HCT116 (cell line): ENCODE measurements around the gene ACSM3. TPM values are rescaled to one million over a fixed set of nuclear protein-coding genes. Genes with fewer than 3 reads are reported as not detected.
"Not testable (repeated sequence)": the region's sequence is repeated elsewhere in the genome, so short reads cannot be mapped to it uniquely, and the experiment has no call there.

Source experiments
- ATAC-seq: fragments of 200-7000 bp; cut with Tn5 transposase; 2 replicates; pipeline ENCODE4 v1.9.1; 2020; ENCODE audit warnings: mild to moderate bottlenecking, moderate library complexity
- BruUV-seq: library from RNA; stranded (reverse); fragments of 400-500 nt; replicated peaks from 2 replicates; lab custom pipeline; 2021; lab: Mats Ljungman, UMichigan
- CTCF ChIA-PET: fragments of 300-600 bp; sonication (Branson Sonifier 250); formaldehyde crosslinking; loops from one replicate; lab custom pipeline; 2021; ENCODE audit warnings: antibody characterized with exemption; lab: Charles Lee
- POLR2A ChIA-PET: fragments of 300-600, 350-600 bp; sonication (Branson Sonifier 250); formaldehyde crosslinking; loops from one replicate; lab custom pipeline; 2021; ENCODE audit warnings: antibody characterized with exemption; lab: Charles Lee
- RAD21 ChIA-PET, 2 experiments: fragments of 300-600 bp; sonication (Branson Sonifier 250); formaldehyde crosslinking; loops; one replicate each; lab custom pipeline; 2023; ENCODE audit warnings: low total read pairs in 2 of 2; ENCODE audit not compliant: uncharacterized antibody in 2 of 2, unreplicated experiment in 2 of 2, low non-redundant PET in 1 of 2; lab: Charles Lee
- DNase-seq: peaks from one replicate; pipeline ENCODE4 v3.0.0-alpha.2; 2010; ENCODE audit warnings: low read depth, low spot score
- H2AFZ ChIP-seq: fragments of 200-600 bp; shearing (Covaris generic), sonication (generic); 2 replicates; pipeline ENCODE4 v1.6.1; 2017; ENCODE audit warnings: low read depth, mixed run types, mixed read lengths, antibody characterized with exemption, low read length; ENCODE audit not compliant: poor library complexity, severe bottlenecking
- H3K27ac ChIP-seq: 2 replicates; pipeline ENCODE4 v1.5.1; 2012; ENCODE audit warnings: low read depth, low read length
- H3K27me3 ChIP-seq: fragments of 200-600 bp; sonication (generic); 2 replicates; pipeline ENCODE4 v1.6.1; 2016; ENCODE audit warnings: mixed run types, low read length, mixed read lengths; ENCODE audit not compliant: insufficient read depth
- H3K36me3 ChIP-seq, 2 experiments: fragments of 200-500 bp in 1 of 2; fragments of 200-600 bp in 1 of 2; sonication (Bioruptor generic) in 1 of 2; sonication (generic) in 1 of 2; 2 replicates each; pipeline versions ENCODE4 v1.5.1 to v1.6.1; 2014 to 2016; ENCODE audit warnings: low read length in 2 of 2, inconsistent platforms in 1 of 2, mixed read lengths in 1 of 2, mixed run types in 1 of 2; ENCODE audit not compliant: insufficient read depth in 2 of 2, control insufficient read depth in 1 of 2
- H3K4me1 ChIP-seq, 2 experiments: fragments of 200-600 bp in 1 of 2; sonication (generic) in 1 of 2; 2 replicates each; pipeline versions ENCODE4 v1.5.1 to v1.6.1; 2012 to 2017; ENCODE audit warnings: low read length in 2 of 2, inconsistent platforms in 1 of 2, mild to moderate bottlenecking in 1 of 2, mixed read lengths in 1 of 2, mixed run types in 1 of 2, moderate library complexity in 1 of 2; ENCODE audit not compliant: insufficient read depth in 2 of 2, control insufficient read depth in 1 of 2
- H3K4me2 ChIP-seq: fragments of 200-600 bp; sonication (generic); 2 replicates; pipeline ENCODE4 v1.6.1; 2017; ENCODE audit warnings: mixed run types, low read length, mixed read lengths
- H3K4me3 ChIP-seq, 2 experiments: fragments of 200-600 bp in 1 of 2; sonication (generic) in 1 of 2; replicated peaks in 1 of 2; 2 replicates each; pipeline ENCODE4 v1.5.1; 2011 to 2016; ENCODE audit warnings: low read length in 2 of 2, control low read depth in 1 of 2, low read depth in 1 of 2, mild to moderate bottlenecking in 1 of 2, mixed read lengths in 1 of 2, mixed run types in 1 of 2
- H3K79me2 ChIP-seq: fragments of 200-600 bp; sonication (generic); 2 replicates; pipeline ENCODE4 v1.6.1; 2017; ENCODE audit warnings: mild to moderate bottlenecking, mixed run types, low read length, moderate library complexity, mixed read lengths; ENCODE audit not compliant: insufficient read depth
- H3K9ac ChIP-seq: fragments of 200-600 bp; sonication (generic); 2 replicates; pipeline ENCODE4 v1.6.1; 2016; ENCODE audit warnings: low read length, mixed read lengths
- H3K9me2 ChIP-seq: fragments of 200-600 bp; sonication (generic), shearing (Covaris generic); 2 replicates; pipeline ENCODE4 v1.6.1; 2017; ENCODE audit warnings: mixed run types, mild to moderate bottlenecking, moderate library complexity; ENCODE audit not compliant: insufficient read depth
- H3K9me3 ChIP-seq, 2 experiments: fragments of 200-500 bp in 1 of 2; fragments of 200-600 bp in 1 of 2; sonication (Bioruptor generic) in 1 of 2; sonication (generic) in 1 of 2; 2 replicates each; pipeline ENCODE4 v1.6.1; 2014 to 2017; ENCODE audit warnings: low read length in 2 of 2, mixed read lengths in 2 of 2, inconsistent platforms in 1 of 2, low read depth in 1 of 2, mild to moderate bottlenecking in 1 of 2, mixed run types in 1 of 2, moderate library complexity in 1 of 2; ENCODE audit not compliant: control insufficient read depth in 1 of 2, insufficient read depth in 1 of 2
- H4K20me1 ChIP-seq: fragments of 200-600 bp; sonication (generic), shearing (Covaris generic); 2 replicates; pipeline ENCODE4 v1.6.1; 2017; ENCODE audit warnings: mixed run types, mild to moderate bottlenecking, moderate library complexity; ENCODE audit not compliant: insufficient read depth
- EGR1 ChIP-seq: IDR thresholded peaks from 2 replicates; pipeline ENCODE4 v1.6.1; 2012; ENCODE audit warnings: low read depth
- EZH2 ChIP-seq: fragments of 200-600 bp; sonication (generic); IDR thresholded peaks from 2 replicates; pipeline ENCODE4 v1.6.1; 2017; ENCODE audit warnings: antibody characterized with exemption, mixed run types
- EZH2phosphoT487 ChIP-seq: fragments of 200-600 bp; IDR thresholded peaks from 2 replicates; pipeline ENCODE4 v1.6.1; 2018; ENCODE audit warnings: antibody characterized with exemption, borderline replicate concordance
- POLR2A ChIP-seq: IDR thresholded peaks from 2 replicates; pipeline ENCODE4 v1.7.0; 2011; ENCODE audit warnings: borderline replicate concordance; ENCODE audit not compliant: insufficient read depth, insufficient read length; ENCODE audit errors: extremely low read depth
- POLR2AphosphoS5 ChIP-seq: IDR thresholded peaks from 2 replicates; pipeline ENCODE4 v1.6.1; 2011; ENCODE audit warnings: mild to moderate bottlenecking, low read depth, low read length, moderate library complexity
- SRF ChIP-seq: IDR thresholded peaks from 2 replicates; pipeline ENCODE4 v1.6.1; 2012; ENCODE audit warnings: low read depth
- intact Hi-C: fragments of 100-400 bp; cut with micrococcal nuclease; formaldehyde crosslinking; loops from 2 replicates; pipeline ENCODE4 v1.10.0; 2022
- total RNA-seq: library from RNA; stranded (reverse); gene quantifications from one replicate; pipeline ENCODE4 v1.2.1, GENCODE V29; 2021; ENCODE audit not compliant: unreplicated experiment
- TF ChIP-seq, protein P1 (sequence below): IDR thresholded peaks from 2 replicates; pipeline ENCODE4 v1.6.1; 2011; ENCODE audit warnings: mild to moderate bottlenecking, low read length, moderate library complexity; ENCODE audit not compliant: insufficient replicate concordance; ENCODE audit errors: extremely low read depth
- TF ChIP-seq, protein P2 (sequence below): IDR thresholded peaks from 2 replicates; pipeline ENCODE4 v1.6.1; 2012
- TF ChIP-seq, protein P3 (sequence below): IDR thresholded peaks from 2 replicates; pipeline ENCODE4 v1.6.1; 2012; ENCODE audit warnings: low read depth
- TF ChIP-seq, protein P4 (sequence below): IDR thresholded peaks from 2 replicates; pipeline ENCODE4 v1.6.1; 2012

Gene ACSM3
- total RNA-seq, 1 experiment from 2014 or later, result 15.0 TPM

DNA sequence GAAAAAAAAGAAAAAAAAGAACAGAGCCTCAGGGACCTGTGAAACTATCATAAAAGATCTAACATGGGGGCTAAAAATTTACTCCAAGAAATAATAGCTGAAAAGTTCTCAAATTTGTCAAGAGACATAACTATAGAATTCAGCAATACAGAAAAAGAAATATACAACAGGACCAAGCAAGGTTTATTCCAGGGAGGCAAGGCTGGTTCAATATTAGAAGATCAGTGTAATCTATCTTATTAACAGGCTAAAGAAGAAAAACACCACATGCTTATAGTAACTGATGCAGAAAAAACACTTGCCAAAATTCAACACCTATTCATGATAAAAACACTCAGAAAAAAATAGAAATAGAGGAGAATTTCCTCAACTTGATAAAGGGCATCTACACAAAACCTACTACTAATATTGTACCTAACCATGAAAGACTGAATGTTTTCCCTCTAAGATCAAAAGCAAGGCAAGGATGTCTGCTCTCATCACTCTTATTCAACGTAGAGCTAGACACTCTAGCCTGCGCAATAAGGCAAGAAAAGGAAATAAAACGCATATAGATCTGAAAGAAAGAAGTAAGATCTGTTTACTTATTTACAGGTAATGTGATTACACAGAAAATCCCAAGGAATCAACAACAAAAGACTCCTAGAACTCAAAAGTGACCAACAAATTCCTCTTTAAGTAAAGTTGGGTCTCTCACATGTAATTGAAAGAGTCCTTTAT lies 1.2 kb upstream of the ACSM3 start:
- Histone ChIP-seq H3K36me3 (no peaks in the 10 kb centered on the region), H3K79me2 (no peaks in the 10 kb centered on the region), H4K20me1 (no peaks in the 10 kb centered on the region), H3K9me2 (no peaks in the 10 kb centered on the region), H3K27me3 (no peaks in the 10 kb centered on the region), H2AFZ (no peak overlapping the region), H3K4me2 (no peak overlapping the region), H3K9me3 (no peaks in the 10 kb centered on the region), H3K9ac (no peak overlapping the region), H3K4me3 (no peak overlapping the region), H3K4me1 (peaks cover 10 to 12% of the 10 kb centered on the region in 2 experiments), H3K27ac (no peak overlapping the region)
- TF ChIP-seq, protein P1, sequence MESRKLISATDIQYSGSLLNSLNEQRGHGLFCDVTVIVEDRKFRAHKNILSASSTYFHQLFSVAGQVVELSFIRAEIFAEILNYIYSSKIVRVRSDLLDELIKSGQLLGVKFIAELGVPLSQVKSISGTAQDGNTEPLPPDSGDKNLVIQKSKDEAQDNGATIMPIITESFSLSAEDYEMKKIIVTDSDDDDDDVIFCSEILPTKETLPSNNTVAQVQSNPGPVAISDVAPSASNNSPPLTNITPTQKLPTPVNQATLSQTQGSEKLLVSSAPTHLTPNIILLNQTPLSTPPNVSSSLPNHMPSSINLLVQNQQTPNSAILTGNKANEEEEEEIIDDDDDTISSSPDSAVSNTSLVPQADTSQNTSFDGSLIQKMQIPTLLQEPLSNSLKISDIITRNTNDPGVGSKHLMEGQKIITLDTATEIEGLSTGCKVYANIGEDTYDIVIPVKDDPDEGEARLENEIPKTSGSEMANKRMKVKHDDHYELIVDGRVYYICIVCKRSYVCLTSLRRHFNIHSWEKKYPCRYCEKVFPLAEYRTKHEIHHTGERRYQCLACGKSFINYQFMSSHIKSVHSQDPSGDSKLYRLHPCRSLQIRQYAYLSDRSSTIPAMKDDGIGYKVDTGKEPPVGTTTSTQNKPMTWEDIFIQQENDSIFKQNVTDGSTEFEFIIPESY, result no peak
- TF ChIP-seq, protein P2, sequence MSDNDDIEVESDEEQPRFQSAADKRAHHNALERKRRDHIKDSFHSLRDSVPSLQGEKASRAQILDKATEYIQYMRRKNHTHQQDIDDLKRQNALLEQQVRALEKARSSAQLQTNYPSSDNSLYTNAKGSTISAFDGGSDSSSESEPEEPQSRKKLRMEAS, result no peak
- no peak for TF ChIP-seq EGR1
- TF ChIP-seq, protein P3, sequence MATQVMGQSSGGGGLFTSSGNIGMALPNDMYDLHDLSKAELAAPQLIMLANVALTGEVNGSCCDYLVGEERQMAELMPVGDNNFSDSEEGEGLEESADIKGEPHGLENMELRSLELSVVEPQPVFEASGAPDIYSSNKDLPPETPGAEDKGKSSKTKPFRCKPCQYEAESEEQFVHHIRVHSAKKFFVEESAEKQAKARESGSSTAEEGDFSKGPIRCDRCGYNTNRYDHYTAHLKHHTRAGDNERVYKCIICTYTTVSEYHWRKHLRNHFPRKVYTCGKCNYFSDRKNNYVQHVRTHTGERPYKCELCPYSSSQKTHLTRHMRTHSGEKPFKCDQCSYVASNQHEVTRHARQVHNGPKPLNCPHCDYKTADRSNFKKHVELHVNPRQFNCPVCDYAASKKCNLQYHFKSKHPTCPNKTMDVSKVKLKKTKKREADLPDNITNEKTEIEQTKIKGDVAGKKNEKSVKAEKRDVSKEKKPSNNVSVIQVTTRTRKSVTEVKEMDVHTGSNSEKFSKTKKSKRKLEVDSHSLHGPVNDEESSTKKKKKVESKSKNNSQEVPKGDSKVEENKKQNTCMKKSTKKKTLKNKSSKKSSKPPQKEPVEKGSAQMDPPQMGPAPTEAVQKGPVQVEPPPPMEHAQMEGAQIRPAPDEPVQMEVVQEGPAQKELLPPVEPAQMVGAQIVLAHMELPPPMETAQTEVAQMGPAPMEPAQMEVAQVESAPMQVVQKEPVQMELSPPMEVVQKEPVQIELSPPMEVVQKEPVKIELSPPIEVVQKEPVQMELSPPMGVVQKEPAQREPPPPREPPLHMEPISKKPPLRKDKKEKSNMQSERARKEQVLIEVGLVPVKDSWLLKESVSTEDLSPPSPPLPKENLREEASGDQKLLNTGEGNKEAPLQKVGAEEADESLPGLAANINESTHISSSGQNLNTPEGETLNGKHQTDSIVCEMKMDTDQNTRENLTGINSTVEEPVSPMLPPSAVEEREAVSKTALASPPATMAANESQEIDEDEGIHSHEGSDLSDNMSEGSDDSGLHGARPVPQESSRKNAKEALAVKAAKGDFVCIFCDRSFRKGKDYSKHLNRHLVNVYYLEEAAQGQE, result no peak
- TF ChIP-seq EZH2, result no peak
- no peak for TF ChIP-seq POLR2A
- TF ChIP-seq, protein P4, sequence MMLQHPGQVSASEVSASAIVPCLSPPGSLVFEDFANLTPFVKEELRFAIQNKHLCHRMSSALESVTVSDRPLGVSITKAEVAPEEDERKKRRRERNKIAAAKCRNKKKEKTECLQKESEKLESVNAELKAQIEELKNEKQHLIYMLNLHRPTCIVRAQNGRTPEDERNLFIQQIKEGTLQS, result no peak
- TF ChIP-seq POLR2AphosphoS5, result no peak
- no peak for TF ChIP-seq EZH2phosphoT487
- no peak for TF ChIP-seq SRF
- intact Hi-C loops, result no loop called here
- POLR2A ChIA-PET, result no interaction called here
- ATAC-seq (no peak), DNase-seq (no peak)
- CTCF ChIA-PET, result no interaction called here
- BruUV-seq, result TSS peak; percentile 31
- RAD21 ChIA-PET, result no interaction called here

DNA sequence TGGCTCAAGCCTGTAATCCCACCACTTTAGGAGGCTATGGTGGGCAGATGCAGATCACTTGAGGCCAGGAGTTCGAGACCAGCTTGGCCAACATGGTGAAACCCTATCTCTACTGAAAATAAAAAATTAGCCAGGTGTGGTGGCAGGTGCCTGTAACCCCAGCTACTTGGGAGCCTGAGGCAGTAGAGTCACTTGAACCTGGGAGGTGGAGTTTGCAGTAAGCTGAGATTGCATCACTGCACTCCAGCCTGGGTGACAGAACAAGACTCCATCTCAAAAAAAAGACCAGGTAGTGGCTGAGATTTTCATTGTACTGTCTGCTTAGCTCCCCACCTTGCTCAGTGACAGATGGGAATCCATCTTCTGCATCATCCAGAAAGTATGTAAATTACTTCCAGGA lies 634 bp downstream of the ACSM3 start:
- H3K4me3 ChIP-seq, H2AFZ ChIP-seq, DNase-seq, H3K27ac ChIP-seq, H3K27me3 ChIP-seq, H3K9me3 ChIP-seq, H4K20me1 ChIP-seq, H3K9ac ChIP-seq, H3K36me3 ChIP-seq, BruUV-seq, intact Hi-C loops, ATAC-seq, H3K9me2 ChIP-seq, RAD21 ChIA-PET, H3K79me2 ChIP-seq: not testable (repeated sequence)
- POLR2A ChIA-PET, result interaction anchor here (1.5 kb wide), 1 partner anchor 23 kb away, joined by 3 read pairs; no protein-coding TSS in a partner anchor
- H3K4me2 ChIP-seq, result peak overlapping the region; percentile 69; the same call in 1 of the 2 replicates
- peaks cover 10 to 12% of the 10 kb centered on the region in 2 experiments for H3K4me1 ChIP-seq
- CTCF ChIA-PET, result interaction anchor here (1.2 to 3.7 kb wide), 2 partner anchors 11 to 537 kb away, joined by 3 to 14 read pairs; no protein-coding TSS in a partner anchor
